Measurements from ENCODE around the gene RBMS3. TPM values are rescaled to one million over a fixed set of nuclear protein-coding genes. Genes with fewer than 3 reads are reported as not detected.
A peak's percentile ranks its signal among the peaks of the same experiment; 100 is the strongest.

RBMS3 gene
- total and polyA plus RNA-seq, 3 donors from 2014 or later = 5.6 to 36.2 (median 19.7) TPM

GRCh38 chr3:29696311-29696710 is 415.4 kb downstream of the RBMS3 start:
- no peak overlapping the region for H3K4me3 ChIP-seq
- 68 to 71% methylated on average over 2 of the region's 2 CpGs for WGBS, 2 donors
- peak overlapping the region; percentile 21 to 66 for H3K27ac ChIP-seq
- peaks cover 23% of the 10 kb centered on the region for H3K4me1 ChIP-seq
- intact Hi-C loops (cut with DNase I; ENCODE audit: low total_unique reads) = no loop called here
- DNase-seq = no peak
- TF ChIP-seq POLR2A (IDR thresholded peaks at IDR 0.05) = no peak
- TF ChIP-seq, protein P1, sequence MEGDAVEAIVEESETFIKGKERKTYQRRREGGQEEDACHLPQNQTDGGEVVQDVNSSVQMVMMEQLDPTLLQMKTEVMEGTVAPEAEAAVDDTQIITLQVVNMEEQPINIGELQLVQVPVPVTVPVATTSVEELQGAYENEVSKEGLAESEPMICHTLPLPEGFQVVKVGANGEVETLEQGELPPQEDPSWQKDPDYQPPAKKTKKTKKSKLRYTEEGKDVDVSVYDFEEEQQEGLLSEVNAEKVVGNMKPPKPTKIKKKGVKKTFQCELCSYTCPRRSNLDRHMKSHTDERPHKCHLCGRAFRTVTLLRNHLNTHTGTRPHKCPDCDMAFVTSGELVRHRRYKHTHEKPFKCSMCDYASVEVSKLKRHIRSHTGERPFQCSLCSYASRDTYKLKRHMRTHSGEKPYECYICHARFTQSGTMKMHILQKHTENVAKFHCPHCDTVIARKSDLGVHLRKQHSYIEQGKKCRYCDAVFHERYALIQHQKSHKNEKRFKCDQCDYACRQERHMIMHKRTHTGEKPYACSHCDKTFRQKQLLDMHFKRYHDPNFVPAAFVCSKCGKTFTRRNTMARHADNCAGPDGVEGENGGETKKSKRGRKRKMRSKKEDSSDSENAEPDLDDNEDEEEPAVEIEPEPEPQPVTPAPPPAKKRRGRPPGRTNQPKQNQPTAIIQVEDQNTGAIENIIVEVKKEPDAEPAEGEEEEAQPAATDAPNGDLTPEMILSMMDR (IDR thresholded peaks at IDR 0.05) = no peak
- H3K36me3 ChIP-seq (ENCODE audit: low read depth, missing control alignments) = no peaks in the 10 kb centered on the region
- H3K27me3 ChIP-seq = no peaks in the 10 kb centered on the region
- H3K9me3 ChIP-seq = no peaks in the 10 kb centered on the region

DNA sequence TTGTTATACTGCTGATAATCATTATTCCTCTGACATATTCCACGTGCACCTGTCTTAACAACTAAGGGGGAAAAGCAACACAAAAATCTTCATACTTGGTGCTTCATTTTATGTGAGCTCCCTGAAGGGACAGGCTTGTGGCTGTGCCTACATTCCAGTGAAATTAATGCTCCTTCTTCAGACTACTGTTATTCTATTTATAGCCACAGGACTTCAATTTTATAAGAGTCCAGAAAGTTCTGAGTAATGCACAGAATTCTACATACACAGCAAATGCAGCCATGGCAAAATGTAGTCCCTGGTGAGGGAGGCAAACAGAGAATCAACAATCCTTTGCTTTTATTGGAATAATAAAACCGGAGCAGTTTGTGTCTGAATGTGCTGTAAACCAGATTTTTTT is 417.1 kb downstream of the RBMS3 start:
- Histone ChIP-seq H3K9me3 (no peaks in the 10 kb centered on the region), H3K36me3 (ENCODE audit: low read depth, missing control alignments) (no peaks in the 10 kb centered on the region), H3K4me1 (peaks cover 23% of the 10 kb centered on the region), H3K27ac (no peak overlapping the region), H3K27me3 (no peaks in the 10 kb centered on the region), H3K4me3 (no peak overlapping the region)
- 79 to 88% methylated on average over 2 of the region's 2 CpGs for WGBS, 2 donors
- TF ChIP-seq, protein P1 (IDR thresholded peaks at IDR 0.05) = no peak
- no peak for TF ChIP-seq POLR2A (IDR thresholded peaks at IDR 0.05)
- no peak for DNase-seq
- intact Hi-C loops (cut with DNase I; ENCODE audit: low total_unique reads) = no loop called here

GRCh38 chr3:29700256-29700655 is 419.4 kb downstream of the RBMS3 start:
- Histone ChIP-seq H3K4me1 (peaks cover 7% of the 10 kb centered on the region), H3K9me3 (no peaks in the 10 kb centered on the region), H3K4me3 (no peak overlapping the region), H3K36me3 (ENCODE audit: low read depth, missing control alignments) (no peaks in the 10 kb centered on the region), H3K27ac (no peak overlapping the region), H3K27me3 (no peaks in the 10 kb centered on the region)
- 67 to 68% methylated on average over 2 of the region's 2 CpGs for WGBS, 2 donors
- no peak for DNase-seq
- intact Hi-C loops (cut with DNase I; ENCODE audit: low total_unique reads) = no loop called here
- TF ChIP-seq, protein P1 (IDR thresholded peaks at IDR 0.05) = no peak
- TF ChIP-seq POLR2A (IDR thresholded peaks at IDR 0.05) = no peak

GRCh38 chr3:29701326-29701983 is 420.6 kb downstream of the RBMS3 start:
- no peak for DNase-seq
- no peaks in the 10 kb centered on the region for H3K4me1 ChIP-seq
- H3K36me3 ChIP-seq (ENCODE audit: low read depth, missing control alignments) = no peaks in the 10 kb centered on the region
- H3K27me3 ChIP-seq = no peaks in the 10 kb centered on the region
- 72 to 78% methylated on average over 27 to 33 of the region's 41 CpGs for WGBS, 2 donors
- intact Hi-C loops (cut with DNase I; ENCODE audit: low total_unique reads) = no loop called here
- no peak overlapping the region for H3K27ac ChIP-seq
- H3K9me3 ChIP-seq = no peaks in the 10 kb centered on the region
- TF ChIP-seq, protein P1 (IDR thresholded peaks at IDR 0.05) = no peak
- no peak for TF ChIP-seq POLR2A (IDR thresholded peaks at IDR 0.05)
- H3K4me3 ChIP-seq = peak overlapping the region; percentile 33 to 40
